CD14-positive monocyte (primary cell): Measurements from ENCODE around the gene KIAA0040. TPM values are rescaled to one million over a fixed set of nuclear protein-coding genes. Genes with fewer than 3 reads are reported as not detected.

ENCODE experiments used
- DNase-seq, 3 donors: peaks; one replicate each; pipeline ENCODE4 v3.0.0-alpha.2; 2011 to 2022
- H2AFZ ChIP-seq: 2 replicates; pipeline ENCODE4 v1.6.0; 2012; ENCODE audit warnings: mild to moderate bottlenecking, low read depth, low read length, inconsistent platforms; ENCODE audit not compliant: insufficient read depth, poor library complexity, severe bottlenecking
- H3K27ac ChIP-seq, 2 donors: 1 replicate in 1 of 2; 2 replicates in 1 of 2; pipeline ENCODE4 v1.5.1; 2012 to 2013; ENCODE audit warnings: low read length in 2 of 2, control low read depth in 1 of 2, inconsistent platforms in 1 of 2, low read depth in 1 of 2, mild to moderate bottlenecking in 1 of 2
- H3K27me3 ChIP-seq, 2 donors: one replicate each; pipeline versions ENCODE4 v1.6.0 to v1.6.1; 2011 to 2013; ENCODE audit warnings: low read length in 2 of 2; ENCODE audit not compliant: control insufficient read depth in 2 of 2, insufficient read depth in 2 of 2
- H3K36me3 ChIP-seq, 2 donors: replicated peaks in 1 of 2; 1 replicate in 1 of 2; 2 replicates in 1 of 2; pipeline versions ENCODE4 v1.5.1 to v1.6.1; 2012 to 2013; ENCODE audit warnings: low read length in 2 of 2, control low read depth in 1 of 2, inconsistent platforms in 1 of 2, mild to moderate bottlenecking in 1 of 2; ENCODE audit not compliant: insufficient read depth in 2 of 2, control insufficient read depth in 1 of 2
- H3K4me1 ChIP-seq, 2 donors: 1 replicate in 1 of 2; 2 replicates in 1 of 2; pipeline versions ENCODE4 v1.5.1 to v1.6.1; 2012 to 2013; ENCODE audit warnings: low read length in 2 of 2, control low read depth in 1 of 2, inconsistent platforms in 1 of 2, mild to moderate bottlenecking in 1 of 2, moderate library complexity in 1 of 2; ENCODE audit not compliant: insufficient read depth in 2 of 2, control insufficient read depth in 1 of 2
- H3K4me2 ChIP-seq: replicated peaks from 2 replicates; pipeline ENCODE3; 2012; ENCODE audit warnings: low read length, moderate library complexity, mild to moderate bottlenecking; ENCODE audit not compliant: poor library complexity, severe bottlenecking; ENCODE audit errors: extremely low read depth
- H3K4me3 ChIP-seq, 3 experiments: fragments of 200-600 bp in 1 of 3; sonication (generic) in 1 of 3; replicated peaks in 1 of 3; 1 replicate in 2 of 3; 2 replicates in 1 of 3; pipeline ENCODE4 v1.5.1; 2011 to 2013; ENCODE audit warnings: low read length in 3 of 3, mild to moderate bottlenecking in 3 of 3, control low read depth in 2 of 3, low read depth in 2 of 3, inconsistent platforms in 1 of 3, moderate library complexity in 1 of 3
- H3K79me2 ChIP-seq: 2 replicates; pipeline ENCODE4 v1.6.0; 2012; ENCODE audit warnings: mild to moderate bottlenecking, control low read depth, inconsistent platforms, low read length, moderate library complexity; ENCODE audit not compliant: insufficient read depth
- H3K9ac ChIP-seq: 2 replicates; pipeline ENCODE4 v1.6.0; 2017; ENCODE audit warnings: low read length, mild to moderate bottlenecking; ENCODE audit not compliant: insufficient read depth, poor library complexity, severe bottlenecking
- H3K9me3 ChIP-seq, 2 donors: replicated peaks in 1 of 2; 1 replicate in 1 of 2; 2 replicates in 1 of 2; pipeline versions ENCODE4 v1.5.1 to v1.6.1; 2012 to 2013; ENCODE audit warnings: low read length in 2 of 2, control low read depth in 1 of 2; ENCODE audit not compliant: control insufficient read depth in 1 of 2, insufficient read depth in 1 of 2
- H4K20me1 ChIP-seq: 2 replicates; pipeline ENCODE4 v1.6.0; 2012; ENCODE audit warnings: mild to moderate bottlenecking, low read length, control low read depth, moderate library complexity; ENCODE audit not compliant: insufficient read depth
- H3K27ac Mint-ChIP-seq, 7 donors: one replicate each; pipeline ENCODE4 v1.8.0; 2020; ENCODE audit warnings: mild to moderate bottlenecking in 7 of 7, mixed read lengths in 7 of 7, moderate library complexity in 6 of 7, inconsistent platforms in 2 of 7
- H3K27me3 Mint-ChIP-seq, 3 donors: one replicate each; pipeline ENCODE4 v1.8.0; 2021 to 2022; ENCODE audit warnings: low read depth in 3 of 3, mild to moderate bottlenecking in 3 of 3, mixed read lengths in 3 of 3, moderate library complexity in 3 of 3, inconsistent platforms in 1 of 3
- H3K36me3 Mint-ChIP-seq, 2 donors: one replicate each; pipeline ENCODE4 v1.8.0; 2020; ENCODE audit warnings: mixed read lengths in 2 of 2, inconsistent platforms in 1 of 2, mild to moderate bottlenecking in 1 of 2
- H3K4me1 Mint-ChIP-seq: one replicate; pipeline ENCODE4 v1.8.0; 2020; ENCODE audit warnings: mild to moderate bottlenecking, mixed read lengths
- H3K4me3 Mint-ChIP-seq, 2 donors: one replicate each; pipeline ENCODE4 v1.8.0; 2020; ENCODE audit warnings: mild to moderate bottlenecking in 2 of 2, mixed read lengths in 2 of 2, moderate library complexity in 1 of 2
- H3K9me3 Mint-ChIP-seq, 7 donors: one replicate each; pipeline ENCODE4 v1.8.0; 2020 to 2022; ENCODE audit warnings: mixed read lengths in 7 of 7, mild to moderate bottlenecking in 6 of 7, moderate library complexity in 6 of 7, inconsistent platforms in 2 of 7
- CTCF ChIP-seq: fragments of 200-600 bp; IDR thresholded peaks from one replicate; pipeline ENCODE4 v1.8.0; 2022; ENCODE audit warnings: antibody characterized with exemption, mild to moderate bottlenecking
- WGBS: methylation state at CpG from one replicate; pipeline ENCODE4 v1.1.5; 2013; ENCODE audit warnings: missing lambda C conversion rate; ENCODE audit not compliant: insufficient coverage; 5-methylcytosine and 5-hydroxymethylcytosine counted together
- intact Hi-C, 2 donors: fragments of 100-400 bp; cut with micrococcal nuclease; formaldehyde crosslinking; loops; one replicate each; pipeline versions ENCODE4 v1.15.0 to v1.15.1; 2023
- polyA plus RNA-seq, 3 donors: library from polyadenylated mRNA; depleted of rRNA in 1 of 3; unstranded in 2 of 3; stranded (reverse) in 1 of 3; fragments of 300-500 nt in 2 of 3; fragments of >200 nt in 1 of 3; fragmentation: Illumina TruSeq in 2 of 3; gene quantifications; 1 replicate in 2 of 3; 2 replicates in 1 of 3; pipeline ENCODE4 v1.2.3, GENCODE V29; 2012 to 2021

KIAA0040 gene
- polyA plus RNA-seq, 3 donors = 24.0 to 35.4 (median 25.9) TPM

DNA sequence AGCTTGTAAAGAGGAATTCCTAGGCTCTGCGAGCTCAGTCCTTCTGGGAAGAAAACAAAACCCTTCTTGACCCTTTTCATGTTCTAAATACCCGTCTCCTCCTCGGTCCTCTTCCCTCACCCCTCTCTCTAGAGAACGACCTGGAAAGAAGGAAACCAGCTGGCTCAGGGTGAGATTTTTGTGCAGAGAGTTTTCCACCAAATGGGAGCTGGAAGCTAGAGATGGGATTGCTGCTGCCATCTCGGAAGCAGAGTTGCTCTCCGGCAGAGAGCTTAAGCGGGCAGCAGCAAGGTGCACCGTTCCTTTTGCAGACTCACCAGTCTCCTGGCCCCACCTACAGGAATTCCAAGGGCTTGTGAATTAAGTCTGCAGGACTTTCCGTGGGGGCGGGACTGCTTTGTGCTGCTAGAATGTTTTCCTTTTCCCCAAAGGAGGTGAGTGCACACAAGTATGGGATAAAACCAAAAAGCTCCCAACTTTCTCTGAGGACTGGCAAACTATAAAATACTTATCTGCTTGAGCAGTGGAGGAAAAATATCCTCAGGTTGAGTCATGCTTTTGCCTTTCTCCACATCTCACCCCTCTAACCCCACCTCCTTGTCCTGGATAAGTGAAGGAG lies 29.1 kb upstream of the KIAA0040 start:
- H2AFZ ChIP-seq = no peak overlapping the region
- no peak overlapping the region for H3K4me2 ChIP-seq
- no peak overlapping the region for H3K4me3 ChIP-seq
- Mint-ChIP-seq H3K9me3 (peaks cover 0 to 2% (median 0%) of the 10 kb centered on the region in 7 donors), H3K4me1 (peaks cover 14% of the 10 kb centered on the region), H3K36me3 (no peaks in the 10 kb centered on the region), H3K27me3 (peaks cover 1 to 3% (median 2%) of the 10 kb centered on the region in 3 donors), H3K4me3 (no peak overlapping the region), H3K27ac (peak overlapping the region in 1 of 7 donors; percentile 70)
- intact Hi-C loops = no loop called here
- no peaks in the 10 kb centered on the region for H3K27me3 ChIP-seq
- H3K9ac ChIP-seq = no peak overlapping the region
- TF ChIP-seq CTCF = no peak
- H3K9me3 ChIP-seq = no peaks in the 10 kb centered on the region
- no peak for DNase-seq
- no peaks in the 10 kb centered on the region for H3K36me3 ChIP-seq
- 100% methylated on average over 2 of the region's 10 CpGs for WGBS
- no peaks in the 10 kb centered on the region for H3K79me2 ChIP-seq
- H3K4me1 ChIP-seq = peaks cover 0 to 3% of the 10 kb centered on the region in 2 donors
- no peak overlapping the region for H3K27ac ChIP-seq
- no peaks in the 10 kb centered on the region for H4K20me1 ChIP-seq

- intact Hi-C loops = no loop called here
- no peak for TF ChIP-seq CTCF
- 81% methylated on average over 7 of the region's 11 CpGs for WGBS
- no peaks in the 10 kb centered on the region for H4K20me1 ChIP-seq
- Mint-ChIP-seq H3K4me1 (peaks cover 14% of the 10 kb centered on the region), H3K27me3 (peaks cover 1 to 2% (median 1%) of the 10 kb centered on the region in 3 donors), H3K27ac (no peak overlapping the region), H3K4me3 (no peak overlapping the region), H3K36me3 (no peaks in the 10 kb centered on the region), H3K9me3 (peaks cover 0 to 2% (median 0%) of the 10 kb centered on the region in 7 donors)
- H3K27me3 ChIP-seq = no peaks in the 10 kb centered on the region
- DNase-seq = no peak
- H3K4me3 ChIP-seq = no peak overlapping the region
- H3K27ac ChIP-seq = no peak overlapping the region
- H2AFZ ChIP-seq = no peak overlapping the region
- H3K36me3 ChIP-seq = no peaks in the 10 kb centered on the region
- H3K4me2 ChIP-seq = no peak overlapping the region
- no peak overlapping the region for H3K9ac ChIP-seq
- H3K9me3 ChIP-seq = no peaks in the 10 kb centered on the region
- no peaks in the 10 kb centered on the region for H3K79me2 ChIP-seq
- H3K4me1 ChIP-seq = peaks cover 0 to 3% of the 10 kb centered on the region in 2 donors
Measured at GRCh38 chr1:175220853-175221556, 28.4 kb upstream of the KIAA0040 start.
